Natural killer cell treated with Interleukin-12 subunit alpha and Interleukin-12 subunit beta and Interleukin-15 and Interleukin-18, amount 100 ng/mL, for 72 hours (primary cell): ENCODE data around the gene GPR150. TPM values are rescaled to one million over a fixed set of nuclear protein-coding genes. Genes with fewer than 3 reads are reported as not detected.

Experiments used
- ATAC-seq, 2 donors: fragments of 150-1000 bp; cut with Tn5 transposase in 1 of 2; sonication (Bioruptor Pico), chemical (Tn5 transposase) in 1 of 2; 2 replicates each; pipeline ENCODE4 v1.10.0; 2021
- DNase-seq: peaks from one replicate; pipeline ENCODE4 v3.0.0; 2022; ENCODE audit warnings: low spot score
- H3K27ac Mint-ChIP-seq, 2 donors: 1 replicate in 1 of 2; 2 replicates in 1 of 2; pipeline ENCODE4 v1.8.0; 2022; ENCODE audit warnings: mixed read lengths in 2 of 2, mild to moderate bottlenecking in 1 of 2, moderate library complexity in 1 of 2
- H3K27me3 Mint-ChIP-seq, 2 donors: 1 replicate in 1 of 2; 2 replicates in 1 of 2; pipeline ENCODE4 v1.8.0; 2022; ENCODE audit warnings: mixed read lengths in 2 of 2
- H3K36me3 Mint-ChIP-seq: one replicate; pipeline ENCODE4 v1.8.0; 2022; ENCODE audit warnings: mixed read lengths
- H3K4me1 Mint-ChIP-seq, 2 donors: 1 replicate in 1 of 2; 2 replicates in 1 of 2; pipeline ENCODE4 v1.8.0; 2022; ENCODE audit warnings: low read depth in 2 of 2, mixed read lengths in 2 of 2, mild to moderate bottlenecking in 1 of 2
- H3K4me3 Mint-ChIP-seq: one replicate; pipeline ENCODE4 v1.8.0; 2022; ENCODE audit warnings: mixed read lengths
- H3K9me3 Mint-ChIP-seq: 2 replicates; pipeline ENCODE4 v1.8.0; 2022; ENCODE audit warnings: mixed read lengths
- total RNA-seq, 2 donors: library from RNA; stranded (reverse); gene quantifications; one replicate each; pipeline ENCODE4 v1.2.3, GENCODE V29; 2022

Gene GPR150
- under 1 TPM in 1 of 2 donors, not detected in 1; 0.21 TPM for total RNA-seq

DNA sequence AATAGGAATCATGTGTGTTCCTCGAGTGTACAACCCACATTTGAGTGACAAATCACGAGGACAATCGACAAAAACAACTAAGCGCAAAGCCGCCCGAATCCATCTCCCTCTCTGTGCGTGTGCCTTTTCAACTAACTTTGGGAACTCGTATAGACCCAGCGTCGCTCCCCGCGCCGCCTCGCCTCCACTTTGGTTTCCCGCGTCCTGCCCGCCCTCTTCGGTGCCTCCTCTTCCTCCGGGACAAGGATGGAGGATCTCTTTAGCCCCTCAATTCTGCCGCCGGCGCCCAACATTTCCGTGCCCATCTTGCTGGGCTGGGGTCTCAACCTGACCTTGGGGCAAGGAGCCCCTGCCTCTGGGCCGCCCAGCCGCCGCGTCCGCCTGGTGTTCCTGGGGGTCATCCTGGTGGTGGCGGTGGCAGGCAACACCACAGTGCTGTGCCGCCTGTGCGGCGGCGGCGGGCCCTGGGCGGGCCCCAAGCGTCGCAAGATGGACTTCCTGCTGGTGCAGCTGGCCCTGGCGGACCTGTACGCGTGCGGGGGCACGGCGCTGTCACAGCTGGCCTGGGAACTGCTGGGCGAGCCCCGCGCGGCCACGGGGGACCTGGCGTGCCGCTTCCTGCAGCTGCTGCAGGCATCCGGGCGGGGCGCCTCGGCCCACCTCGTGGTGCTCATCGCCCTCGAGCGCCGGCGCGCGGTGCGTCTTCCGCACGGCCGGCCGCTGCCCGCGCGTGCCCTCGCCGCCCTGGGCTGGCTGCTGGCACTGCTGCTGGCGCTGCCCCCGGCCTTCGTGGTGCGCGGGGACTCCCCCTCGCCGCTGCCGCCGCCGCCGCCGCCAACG lies at the start of gene GPR150:
Gene GPR150, plus strand, starts transcription at position 58 of the 840 bp plus-strand sequence. Its CDS starts 189 bp downstream, at position 247.
- Mint-ChIP-seq H3K4me1 (peaks cover 30 to 36% of the 10 kb centered on the region in 2 donors), H3K27ac (peak within 1 kb of the TSS; percentile 53 to 63), H3K36me3 (no peaks in the 10 kb centered on the region), H3K27me3 (no peaks in the 10 kb centered on the region), H3K4me3 (peak within 1 kb of the TSS; percentile 93), H3K9me3 (no peaks in the 10 kb centered on the region)
- ATAC-seq (peak; percentile 91 to 93), DNase-seq (peak; percentile 86)

DNA sequence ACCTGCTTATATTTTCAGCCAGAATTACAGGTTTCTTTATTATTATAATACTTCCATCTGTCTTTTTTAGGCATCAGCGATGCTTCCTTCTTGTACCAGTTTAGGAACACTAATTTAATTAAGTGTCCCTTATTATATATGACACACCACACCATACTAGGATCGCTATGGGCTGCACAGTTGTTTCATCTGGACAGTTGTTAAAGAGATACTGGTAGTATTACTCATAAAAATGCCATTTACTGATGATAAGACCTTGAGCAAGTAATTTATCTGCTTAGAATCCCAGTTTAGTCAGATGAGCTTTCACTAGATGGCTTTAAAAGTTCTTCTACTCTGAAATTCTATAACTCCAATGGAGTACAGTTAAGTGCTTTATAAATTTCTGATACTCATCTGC lies 47.9 kb upstream of the GPR150 start:
- Mint-ChIP-seq H3K27ac (no peak overlapping the region), H3K4me1 (no peaks in the 10 kb centered on the region), H3K4me3 (no peak overlapping the region), H3K9me3 (no peaks in the 10 kb centered on the region), H3K36me3 (peaks cover 12% of the 10 kb centered on the region), H3K27me3 (no peaks in the 10 kb centered on the region)
- DNase-seq = no peak
- ATAC-seq = no peak

DNA sequence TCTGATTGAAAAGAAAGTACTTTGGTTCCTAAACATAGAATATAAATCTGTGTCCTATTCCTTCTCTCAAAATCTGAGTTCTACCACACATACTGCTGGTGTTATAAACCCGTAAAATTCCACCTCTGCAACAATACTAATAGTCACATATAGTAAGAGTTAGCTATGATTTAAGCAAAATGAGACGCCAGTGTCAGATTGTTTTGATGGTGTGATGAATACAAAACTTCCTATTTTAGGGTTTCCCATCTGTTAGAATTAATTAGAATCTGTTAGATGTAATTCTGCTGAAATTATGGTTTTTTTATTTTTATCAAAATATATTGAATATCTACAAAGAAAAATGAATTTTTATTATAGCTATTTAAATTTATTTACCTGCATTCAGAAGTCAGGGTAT lies 38.3 kb upstream of the GPR150 start:
- H3K4me3 Mint-ChIP-seq = no peak overlapping the region
- no peak for DNase-seq
- no peak for ATAC-seq
- no peaks in the 10 kb centered on the region for H3K9me3 Mint-ChIP-seq
- no peak overlapping the region for H3K27ac Mint-ChIP-seq
- no peaks in the 10 kb centered on the region for H3K4me1 Mint-ChIP-seq
- no peaks in the 10 kb centered on the region for H3K27me3 Mint-ChIP-seq
- H3K36me3 Mint-ChIP-seq = no peaks in the 10 kb centered on the region

DNA sequence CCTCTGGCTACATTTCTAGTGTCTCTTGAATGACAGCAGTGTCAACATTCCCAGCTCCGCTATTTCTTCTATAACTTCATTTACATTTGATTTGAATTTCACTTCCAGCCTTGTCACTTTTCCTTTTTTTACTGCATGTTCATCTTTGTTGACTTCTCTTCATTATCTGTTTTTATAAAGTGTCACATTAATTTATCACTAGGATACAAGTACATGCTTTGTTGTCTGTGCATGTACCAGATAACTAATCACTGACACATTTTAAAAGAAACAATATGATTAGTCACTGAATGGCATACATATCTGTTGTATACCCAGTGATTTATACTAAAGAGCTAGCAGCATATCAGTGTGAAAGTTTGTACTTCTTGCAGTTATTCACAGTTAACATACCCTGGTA lies 35.9 kb upstream of the GPR150 start:
- H3K27me3 Mint-ChIP-seq = no peaks in the 10 kb centered on the region
- H3K36me3 Mint-ChIP-seq = no peaks in the 10 kb centered on the region
- H3K27ac Mint-ChIP-seq = no peak overlapping the region
- no peaks in the 10 kb centered on the region for H3K4me1 Mint-ChIP-seq
- no peak for DNase-seq
- ATAC-seq = no peak
- H3K4me3 Mint-ChIP-seq = no peak overlapping the region
- H3K9me3 Mint-ChIP-seq = no peaks in the 10 kb centered on the region

DNA sequence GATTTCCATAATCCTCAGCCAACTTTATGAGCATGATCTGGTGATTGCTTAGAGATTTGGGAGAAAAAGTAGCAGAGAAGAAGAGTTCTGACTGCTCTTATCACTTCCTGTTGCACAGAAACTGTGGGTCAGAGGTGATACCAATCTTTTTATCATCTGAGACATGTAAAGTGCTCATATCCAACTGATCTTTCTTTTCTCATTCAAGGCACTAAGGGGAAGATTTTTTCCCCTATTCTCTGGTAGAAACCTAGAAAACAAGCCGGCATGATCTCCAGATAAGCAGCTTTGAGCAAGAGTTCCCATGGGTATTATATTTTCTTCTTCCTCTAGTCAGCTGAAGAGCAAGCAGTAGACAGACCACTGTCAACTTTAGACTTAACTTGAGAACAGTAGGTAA lies 29.0 kb upstream of the GPR150 start:
- DNase-seq = no peak
- H3K27ac Mint-ChIP-seq = no peak overlapping the region
- no peak for ATAC-seq
- H3K4me3 Mint-ChIP-seq = no peak overlapping the region
- H3K36me3 Mint-ChIP-seq = no peaks in the 10 kb centered on the region
- H3K27me3 Mint-ChIP-seq = no peaks in the 10 kb centered on the region
- peaks cover 9 to 23% of the 10 kb centered on the region in 2 donors for H3K4me1 Mint-ChIP-seq
- no peaks in the 10 kb centered on the region for H3K9me3 Mint-ChIP-seq

DNA sequence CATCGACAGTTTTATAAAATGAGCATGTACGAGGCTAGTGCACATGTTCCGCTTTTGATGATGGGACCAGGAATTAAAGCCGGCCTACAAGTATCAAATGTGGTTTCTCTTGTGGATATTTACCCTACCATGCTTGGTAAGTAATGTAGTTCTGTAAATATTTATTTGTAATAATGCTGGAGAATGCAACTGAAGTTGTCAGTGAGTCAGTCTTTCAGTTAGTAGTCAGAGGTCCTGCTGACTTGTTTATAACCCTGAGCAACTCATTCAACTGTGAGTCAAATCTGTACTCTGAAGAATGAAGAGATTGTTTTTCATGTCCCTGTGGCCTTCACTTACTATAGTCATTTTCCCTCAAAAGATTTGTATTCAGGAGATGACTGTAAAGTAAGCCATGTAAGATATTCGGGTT lies 28.4 kb upstream of the GPR150 start:
- no peak for DNase-seq

DNA sequence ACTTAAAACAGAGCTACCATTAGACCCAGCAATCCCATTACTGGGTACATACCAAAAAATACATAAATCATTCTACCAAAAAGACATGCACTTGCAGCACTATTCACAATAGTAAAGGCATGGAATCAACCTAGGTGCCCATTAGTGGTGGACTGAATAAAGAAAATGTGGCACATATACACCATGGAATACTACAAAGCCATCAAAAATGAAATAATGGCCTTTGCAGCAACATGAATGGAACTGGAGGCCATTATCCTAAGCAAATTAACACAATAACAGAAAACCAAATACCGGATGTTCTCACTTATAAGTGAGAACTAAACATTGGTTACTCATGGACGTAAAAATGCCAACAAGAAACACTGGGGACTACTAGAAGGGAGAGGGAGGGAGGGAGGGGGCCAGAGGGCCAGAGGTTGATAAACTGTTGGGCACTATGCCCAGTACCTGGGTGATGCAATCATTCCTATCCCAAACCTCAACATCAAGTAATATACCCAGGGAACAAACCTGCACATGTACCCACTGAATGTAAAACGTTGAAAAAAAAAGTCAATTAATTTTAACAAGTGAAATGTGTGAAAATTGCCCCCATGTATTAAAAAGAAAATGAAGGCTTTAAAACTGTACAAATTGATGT lies 24.5 kb upstream of the GPR150 start:
- Mint-ChIP-seq H3K36me3 (no peaks in the 10 kb centered on the region), H3K4me1 (peaks cover 6 to 17% of the 10 kb centered on the region in 2 donors), H3K4me3 (no peak overlapping the region), H3K27me3 (no peaks in the 10 kb centered on the region), H3K27ac (no peak overlapping the region), H3K9me3 (no peaks in the 10 kb centered on the region)
- DNase-seq (no peak), ATAC-seq (no peak)

More for the DNA sequence above, 28.4 kb upstream of the GPR150 start:
- Mint-ChIP-seq H3K36me3 (no peaks in the 10 kb centered on the region), H3K27ac (no peak overlapping the region), H3K4me3 (no peak overlapping the region), H3K4me1 (peaks cover 9 to 23% of the 10 kb centered on the region in 2 donors), H3K27me3 (no peaks in the 10 kb centered on the region), H3K9me3 (no peaks in the 10 kb centered on the region)
- peak; percentile 61 to 96 for ATAC-seq

DNA sequence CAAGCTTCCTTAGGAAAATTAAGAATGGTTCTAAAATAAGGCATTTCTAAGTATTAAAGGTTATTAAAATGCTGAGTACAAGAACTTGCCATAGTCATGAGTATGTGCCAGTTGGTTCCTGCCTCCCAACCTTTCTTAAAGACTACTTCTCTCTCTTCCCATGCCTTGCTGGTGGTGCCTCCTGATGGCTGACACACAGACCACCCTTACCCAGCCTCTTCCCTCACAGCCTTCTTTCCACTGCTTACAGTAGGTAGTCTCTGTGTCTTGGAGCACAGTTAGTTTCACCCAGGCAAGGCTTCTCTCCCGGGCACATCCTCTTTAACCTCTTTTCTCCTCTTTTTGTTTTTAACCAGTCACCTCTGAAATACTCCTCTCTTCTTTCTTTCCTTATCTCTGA lies 20.6 kb upstream of the GPR150 start:
- H3K27me3 Mint-ChIP-seq = no peaks in the 10 kb centered on the region
- no peaks in the 10 kb centered on the region for H3K9me3 Mint-ChIP-seq
- H3K27ac Mint-ChIP-seq = no peak overlapping the region
- no peaks in the 10 kb centered on the region for H3K4me1 Mint-ChIP-seq
- DNase-seq (no peak), ATAC-seq (no peak)
- H3K4me3 Mint-ChIP-seq = no peak overlapping the region
- no peaks in the 10 kb centered on the region for H3K36me3 Mint-ChIP-seq

DNA sequence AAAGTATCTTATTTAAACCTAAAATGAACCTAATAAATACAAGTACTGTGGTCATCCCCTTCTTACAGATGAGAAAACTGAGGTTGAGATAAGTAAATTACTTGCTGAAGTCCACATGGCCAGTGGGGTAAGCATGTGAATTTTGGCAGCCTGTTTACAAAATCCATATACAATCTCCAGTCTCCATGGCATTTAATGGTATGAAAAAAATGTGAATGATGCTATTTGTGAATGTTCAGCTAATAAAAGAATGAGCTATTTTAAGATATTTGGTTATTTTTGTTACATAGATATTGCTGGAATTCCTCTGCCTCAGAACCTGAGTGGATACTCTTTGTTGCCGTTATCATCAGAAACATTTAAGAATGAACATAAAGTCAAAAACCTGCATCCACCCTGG lies 19.3 kb upstream of the GPR150 start:
- no peak for ATAC-seq
- no peak overlapping the region for H3K27ac Mint-ChIP-seq
- no peaks in the 10 kb centered on the region for H3K27me3 Mint-ChIP-seq
- H3K36me3 Mint-ChIP-seq = no peaks in the 10 kb centered on the region
- no peak overlapping the region for H3K4me3 Mint-ChIP-seq
- no peaks in the 10 kb centered on the region for H3K4me1 Mint-ChIP-seq
- no peak for DNase-seq
- H3K9me3 Mint-ChIP-seq = no peaks in the 10 kb centered on the region

DNA sequence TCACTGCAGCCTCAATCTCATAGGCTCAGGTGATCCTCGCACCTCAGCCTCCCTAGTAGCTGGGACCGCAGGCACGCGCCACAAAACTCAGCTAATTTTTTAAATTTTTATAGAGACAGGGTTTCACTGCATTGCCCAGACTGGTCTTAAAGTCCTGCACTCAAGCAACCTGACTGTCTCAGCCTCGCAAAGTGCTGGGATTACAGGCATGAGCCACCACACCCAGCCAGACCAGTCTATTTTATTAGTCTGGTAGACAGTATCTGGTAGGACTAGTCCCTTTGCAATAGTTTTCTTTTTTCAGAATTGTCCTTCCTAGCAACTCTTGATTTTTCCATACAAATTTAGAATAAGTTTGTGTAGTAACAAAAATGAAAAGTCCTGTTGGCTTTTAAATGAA lies 14.1 kb upstream of the GPR150 start:
- H3K4me3 Mint-ChIP-seq = no peak overlapping the region

DNA sequence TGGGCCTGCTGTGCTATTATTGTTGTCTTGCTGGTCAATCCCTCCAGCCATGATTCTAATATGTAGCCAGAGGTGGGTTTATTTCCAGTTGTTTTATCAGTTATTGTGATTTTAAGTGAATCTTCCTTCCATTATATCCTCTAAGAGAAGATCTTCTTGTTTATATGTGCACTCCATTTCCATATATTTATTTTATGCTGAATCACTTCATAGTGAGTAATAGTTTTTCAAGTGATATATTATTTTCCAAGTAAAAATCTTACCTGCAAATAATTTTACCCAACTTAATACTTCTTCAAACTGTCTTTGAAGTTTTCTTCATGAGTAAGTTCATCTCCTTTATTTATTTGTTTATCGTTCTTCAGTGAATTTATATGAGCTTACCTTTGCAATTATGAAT lies 13.5 kb upstream of the GPR150 start:
- Mint-ChIP-seq H3K27me3 (no peaks in the 10 kb centered on the region), H3K9me3 (no peaks in the 10 kb centered on the region), H3K4me1 (no peaks in the 10 kb centered on the region)

More for the DNA sequence above, 14.1 kb upstream of the GPR150 start:
- no peaks in the 10 kb centered on the region for H3K4me1 Mint-ChIP-seq
- H3K27ac Mint-ChIP-seq = no peak overlapping the region
- no peaks in the 10 kb centered on the region for H3K9me3 Mint-ChIP-seq
- DNase-seq (no peak), ATAC-seq (no peak)
- H3K36me3 Mint-ChIP-seq = no peaks in the 10 kb centered on the region
- no peaks in the 10 kb centered on the region for H3K27me3 Mint-ChIP-seq

DNA sequence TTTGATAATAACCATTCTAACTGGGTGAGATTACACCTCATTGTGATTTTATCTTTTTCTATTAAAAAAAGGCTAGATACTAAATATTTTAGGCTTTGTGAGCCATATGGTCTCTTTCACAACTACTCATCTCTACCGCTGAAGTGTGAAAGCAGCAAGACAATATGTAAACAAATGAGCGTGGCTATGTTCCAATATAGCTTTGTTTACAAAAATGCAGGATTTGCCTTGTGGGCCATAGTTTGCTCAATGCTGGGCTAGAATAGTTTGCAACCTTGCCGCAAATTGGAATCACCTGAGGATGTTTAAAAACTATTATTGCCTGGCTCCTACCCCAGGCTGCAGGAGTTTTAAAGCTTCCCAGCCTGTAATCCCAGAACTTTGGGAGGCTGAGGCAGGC lies 10.2 kb upstream of the GPR150 start:
- H3K9me3 Mint-ChIP-seq = no peaks in the 10 kb centered on the region
- no peaks in the 10 kb centered on the region for H3K27me3 Mint-ChIP-seq
- DNase-seq (no peak), ATAC-seq (no peak)
- no peak overlapping the region for H3K4me3 Mint-ChIP-seq
- peaks cover 11% of the 10 kb centered on the region for H3K36me3 Mint-ChIP-seq
- peaks cover 0 to 2% of the 10 kb centered on the region in 2 donors for H3K4me1 Mint-ChIP-seq
- H3K27ac Mint-ChIP-seq = no peak overlapping the region

More for the DNA sequence above, 13.5 kb upstream of the GPR150 start:
- ATAC-seq (no peak), DNase-seq (no peak)
- Mint-ChIP-seq H3K27ac (no peak overlapping the region), H3K36me3 (no peaks in the 10 kb centered on the region), H3K4me3 (no peak overlapping the region)

DNA sequence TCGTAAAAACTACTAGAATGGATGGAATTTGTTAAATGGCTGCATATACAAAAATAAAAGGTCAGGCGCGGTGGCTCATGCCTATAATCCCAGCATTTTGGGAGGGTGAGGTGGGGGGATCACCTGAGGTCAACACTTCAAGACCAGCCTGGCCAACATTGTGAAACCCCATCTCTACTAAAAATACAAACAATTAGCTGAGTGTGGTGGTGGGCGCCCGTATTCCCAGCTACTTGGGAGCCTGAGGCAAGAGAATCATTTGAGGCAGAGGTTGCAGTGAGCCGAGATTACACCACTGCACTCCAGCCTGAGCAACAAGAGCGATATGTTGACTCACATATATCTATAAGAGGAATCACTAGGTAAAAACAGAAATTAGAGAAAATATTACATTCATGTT lies 9.3 kb upstream of the GPR150 start:
- H3K4me1 Mint-ChIP-seq = peaks cover 4 to 10% of the 10 kb centered on the region in 2 donors
- H3K27me3 Mint-ChIP-seq = no peaks in the 10 kb centered on the region
- H3K4me3 Mint-ChIP-seq = no peak overlapping the region
- no peak overlapping the region for H3K27ac Mint-ChIP-seq
- H3K36me3 Mint-ChIP-seq = peaks cover 11% of the 10 kb centered on the region
- ATAC-seq (no peak), DNase-seq (no peak)
- no peaks in the 10 kb centered on the region for H3K9me3 Mint-ChIP-seq

DNA sequence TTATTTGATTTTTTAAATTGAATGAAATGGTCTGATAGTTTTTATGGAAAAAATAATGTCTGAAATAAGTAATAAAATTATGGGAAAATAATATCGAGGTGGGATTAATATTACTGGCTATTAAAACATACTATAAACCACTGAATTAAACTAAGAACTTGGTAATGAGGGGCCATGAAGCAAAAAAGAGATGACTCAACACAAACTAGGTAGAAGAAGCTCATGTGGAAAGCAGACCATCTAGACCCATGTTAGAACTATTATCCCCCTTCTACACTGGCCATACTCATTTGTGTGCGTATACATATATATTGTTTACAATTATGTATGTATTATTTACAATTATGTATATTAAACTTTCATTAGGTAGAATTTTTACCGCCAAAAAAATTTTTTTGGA lies 8.5 kb upstream of the GPR150 start:
- no peak for DNase-seq
- Mint-ChIP-seq H3K27me3 (no peaks in the 10 kb centered on the region), H3K36me3 (peaks cover 11% of the 10 kb centered on the region), H3K4me3 (no peak overlapping the region), H3K9me3 (no peaks in the 10 kb centered on the region), H3K4me1 (peaks cover 4 to 10% of the 10 kb centered on the region in 2 donors), H3K27ac (no peak overlapping the region)
- no peak for ATAC-seq
